ENCODE results near the gene MAGI3. TPM values are rescaled to one million over a fixed set of nuclear protein-coding genes. Genes with fewer than 3 reads are reported as not detected.

The MAGI3 gene
- total RNA-seq, 1 donor from 2014 or later, result 70.5 TPM

DNA sequence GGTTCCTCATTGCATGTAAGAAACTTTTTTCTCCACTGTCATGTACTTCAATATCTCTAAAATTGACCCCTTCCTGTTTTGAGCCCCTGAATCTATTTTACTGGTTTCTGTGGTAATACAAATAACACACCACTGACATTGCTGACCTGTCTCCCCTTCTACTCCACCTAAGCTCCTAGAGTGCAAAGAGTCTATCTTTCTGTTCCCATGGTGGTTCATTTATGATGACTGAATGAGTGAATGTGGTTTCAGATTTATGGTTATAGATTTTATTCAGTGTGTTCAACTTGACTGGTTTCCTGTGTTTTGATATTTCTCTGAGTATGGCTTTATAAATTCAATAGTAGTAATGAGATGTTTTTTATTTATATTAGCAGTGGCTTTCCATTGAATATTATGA is 127.7 kb downstream of the MAGI3 start:
- no peaks in the 10 kb centered on the region for H3K4me1 ChIP-seq
- H3K9me3 ChIP-seq, result no peaks in the 10 kb centered on the region
- no peaks in the 10 kb centered on the region for H3K27me3 ChIP-seq
- H3K27ac ChIP-seq, result no peak overlapping the region
- H3K36me3 ChIP-seq, result no peaks in the 10 kb centered on the region
- no peak for ATAC-seq
- intact Hi-C loops (cut with DNase I), result no loop called here
- H3K4me3 ChIP-seq, result no peak overlapping the region
- no peak for DNase-seq
- TF ChIP-seq, protein P1, sequence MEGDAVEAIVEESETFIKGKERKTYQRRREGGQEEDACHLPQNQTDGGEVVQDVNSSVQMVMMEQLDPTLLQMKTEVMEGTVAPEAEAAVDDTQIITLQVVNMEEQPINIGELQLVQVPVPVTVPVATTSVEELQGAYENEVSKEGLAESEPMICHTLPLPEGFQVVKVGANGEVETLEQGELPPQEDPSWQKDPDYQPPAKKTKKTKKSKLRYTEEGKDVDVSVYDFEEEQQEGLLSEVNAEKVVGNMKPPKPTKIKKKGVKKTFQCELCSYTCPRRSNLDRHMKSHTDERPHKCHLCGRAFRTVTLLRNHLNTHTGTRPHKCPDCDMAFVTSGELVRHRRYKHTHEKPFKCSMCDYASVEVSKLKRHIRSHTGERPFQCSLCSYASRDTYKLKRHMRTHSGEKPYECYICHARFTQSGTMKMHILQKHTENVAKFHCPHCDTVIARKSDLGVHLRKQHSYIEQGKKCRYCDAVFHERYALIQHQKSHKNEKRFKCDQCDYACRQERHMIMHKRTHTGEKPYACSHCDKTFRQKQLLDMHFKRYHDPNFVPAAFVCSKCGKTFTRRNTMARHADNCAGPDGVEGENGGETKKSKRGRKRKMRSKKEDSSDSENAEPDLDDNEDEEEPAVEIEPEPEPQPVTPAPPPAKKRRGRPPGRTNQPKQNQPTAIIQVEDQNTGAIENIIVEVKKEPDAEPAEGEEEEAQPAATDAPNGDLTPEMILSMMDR (IDR thresholded peaks at IDR 0.05), result no peak

DNA sequence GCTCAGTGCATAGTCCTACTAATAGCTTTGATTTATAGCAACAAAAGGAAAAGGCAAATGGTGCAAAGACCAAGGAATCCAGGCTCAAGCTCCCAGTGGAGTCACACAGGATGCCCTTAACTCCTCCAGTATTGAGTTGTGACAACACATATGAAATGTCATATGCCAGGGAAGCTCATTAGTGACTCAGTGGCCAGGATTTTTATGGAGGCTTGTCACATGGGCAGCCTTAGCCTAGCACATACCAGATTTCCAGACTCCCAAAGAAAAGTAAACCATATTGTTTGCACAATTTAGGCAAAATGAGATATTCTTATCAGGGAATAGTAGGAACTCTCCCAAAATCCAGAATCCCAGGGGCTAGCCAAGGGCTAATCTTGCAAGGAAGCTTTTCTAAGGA is 129.2 kb downstream of the MAGI3 start:
- Histone ChIP-seq H3K9me3 (no peaks in the 10 kb centered on the region), H3K4me1 (no peaks in the 10 kb centered on the region), H3K36me3 (no peaks in the 10 kb centered on the region), H3K4me3 (no peak overlapping the region), H3K27me3 (no peaks in the 10 kb centered on the region), H3K27ac (no peak overlapping the region)
- ATAC-seq (no peak), DNase-seq (no peak)
- TF ChIP-seq, protein P1 (IDR thresholded peaks at IDR 0.05), result no peak
- intact Hi-C loops (cut with DNase I), result no loop called here

DNA sequence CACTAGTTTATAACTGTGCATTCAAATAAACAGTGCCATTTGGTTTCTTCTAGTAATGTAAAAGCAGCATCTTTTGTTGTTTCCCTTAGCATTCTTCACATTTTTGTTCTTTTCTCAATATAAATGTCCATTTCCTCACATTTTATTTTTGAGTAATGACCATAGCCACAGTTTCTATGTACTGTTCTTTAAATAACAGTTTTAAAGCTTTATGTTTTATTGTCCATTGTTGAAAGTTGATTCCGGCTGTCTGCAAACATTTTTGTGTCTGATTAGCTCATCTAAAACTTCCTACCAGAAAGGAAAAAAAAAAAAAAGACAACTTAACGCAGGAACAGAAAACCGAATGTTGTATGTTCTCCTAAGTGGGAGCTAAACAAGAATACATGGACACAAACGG is 139.7 kb downstream of the MAGI3 start:
- Histone ChIP-seq H3K36me3 (no peaks in the 10 kb centered on the region), H3K27me3 (no peaks in the 10 kb centered on the region), H3K4me3 (no peak overlapping the region), H3K27ac (no peak overlapping the region), H3K4me1 (no peaks in the 10 kb centered on the region), H3K9me3 (no peaks in the 10 kb centered on the region)
- ATAC-seq, result no peak
- intact Hi-C loops (cut with DNase I), result no loop called here
- no peak for DNase-seq
- TF ChIP-seq, protein P1 (IDR thresholded peaks at IDR 0.05), result no peak

DNA sequence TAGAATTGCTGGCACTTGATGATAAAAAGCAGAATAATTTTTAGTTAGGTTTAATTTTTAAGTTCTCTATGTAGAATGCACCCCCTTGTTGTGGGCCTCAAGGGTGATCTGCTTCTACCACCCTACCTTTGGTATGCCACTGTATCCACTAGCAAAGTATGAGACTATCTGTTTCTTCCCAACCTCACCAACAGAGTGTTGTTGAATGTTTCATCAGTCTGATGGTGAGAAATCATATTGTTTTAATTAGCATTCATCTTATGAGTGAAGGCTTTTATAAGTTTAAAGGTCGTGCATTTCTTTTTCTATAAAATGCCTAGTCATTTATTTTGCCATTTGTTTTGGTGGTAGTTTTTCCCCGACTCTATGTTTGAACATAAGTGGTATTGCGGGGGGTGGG is 141.0 kb downstream of the MAGI3 start:
- no peaks in the 10 kb centered on the region for H3K36me3 ChIP-seq
- DNase-seq, result no peak
- TF ChIP-seq, protein P1 (IDR thresholded peaks at IDR 0.05), result no peak
- H3K9me3 ChIP-seq, result no peaks in the 10 kb centered on the region
- ATAC-seq, result no peak
- H3K4me3 ChIP-seq, result no peak overlapping the region
- H3K4me1 ChIP-seq, result no peaks in the 10 kb centered on the region
- no peak overlapping the region for H3K27ac ChIP-seq
- intact Hi-C loops (cut with DNase I), result no loop called here
- H3K27me3 ChIP-seq, result no peaks in the 10 kb centered on the region

DNA sequence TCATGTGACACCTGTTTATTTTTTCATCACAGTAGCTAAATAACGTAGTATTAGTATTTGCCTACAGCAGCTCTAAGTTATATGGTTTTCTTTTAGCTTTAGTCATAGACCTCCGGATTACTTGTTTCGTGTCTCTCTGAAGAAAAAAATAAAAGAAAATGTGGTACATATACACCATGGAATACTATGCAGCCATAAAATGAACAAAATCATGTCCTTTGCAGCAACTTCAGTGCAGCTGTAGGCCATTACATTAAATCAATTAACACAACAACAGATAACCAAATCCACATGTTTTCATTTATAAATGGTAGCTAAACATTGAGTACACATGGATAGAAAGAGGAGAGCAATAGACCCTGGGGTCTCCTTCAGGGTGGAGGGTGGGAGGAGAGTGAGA is 142.7 kb downstream of the MAGI3 start:
- TF ChIP-seq, protein P1 (IDR thresholded peaks at IDR 0.05), result no peak
- Histone ChIP-seq H3K4me1 (no peaks in the 10 kb centered on the region), H3K27me3 (no peaks in the 10 kb centered on the region), H3K27ac (no peak overlapping the region), H3K4me3 (no peak overlapping the region), H3K36me3 (no peaks in the 10 kb centered on the region), H3K9me3 (no peaks in the 10 kb centered on the region)
- intact Hi-C loops (cut with DNase I), result no loop called here
- ATAC-seq (no peak), DNase-seq (no peak)

DNA sequence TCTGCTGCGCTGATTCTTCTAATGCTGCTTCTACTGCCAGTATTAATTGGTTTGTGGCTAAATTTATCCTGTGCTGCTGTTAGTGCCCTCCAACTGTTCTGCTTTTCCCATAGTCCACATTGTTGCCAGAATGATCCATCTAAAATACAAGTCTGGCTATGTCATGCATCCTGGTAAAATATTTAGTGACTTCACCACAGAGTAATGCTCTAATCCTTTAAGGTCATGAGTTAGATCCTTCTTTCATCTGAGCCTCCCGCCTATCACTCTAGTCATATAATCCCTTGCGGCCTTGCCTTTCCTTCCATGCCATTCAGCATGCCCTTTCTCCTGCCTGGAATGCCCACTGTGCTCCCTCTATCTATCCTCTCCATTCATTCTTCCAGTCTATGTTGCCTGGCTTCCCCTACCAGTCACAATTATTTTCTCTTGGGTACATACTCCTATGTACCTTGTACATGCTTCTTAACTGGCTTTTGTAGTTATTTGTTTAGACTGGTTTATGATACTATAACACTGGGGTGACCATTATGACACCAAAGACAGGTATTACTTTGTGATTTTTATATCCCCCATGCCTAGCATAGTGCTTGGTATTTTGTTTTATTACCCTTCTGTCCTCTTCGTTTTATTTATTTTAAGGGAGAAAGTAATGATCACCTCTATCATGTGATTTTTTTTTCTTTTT is 144.0 kb downstream of the MAGI3 start:
- DNase-seq (no peak), ATAC-seq (no peak)
- Histone ChIP-seq H3K27ac (no peak overlapping the region), H3K9me3 (no peaks in the 10 kb centered on the region), H3K36me3 (no peaks in the 10 kb centered on the region), H3K4me3 (no peak overlapping the region), H3K4me1 (no peaks in the 10 kb centered on the region), H3K27me3 (no peaks in the 10 kb centered on the region)
- intact Hi-C loops (cut with DNase I), result no loop called here
- TF ChIP-seq, protein P1 (IDR thresholded peaks at IDR 0.05), result no peak
